Natural killer cell (primary cell): ENCODE data around the gene UIMC1. TPM values are rescaled to one million over a fixed set of nuclear protein-coding genes. Genes with fewer than 3 reads are reported as not detected.

Source experiments
- ATAC-seq, 3 donors: fragments of 150-1000 bp in 2 of 3; fragments of 200-7000 bp in 1 of 3; cut with Tn5 transposase; 1 replicate in 1 of 3; 2 replicates in 2 of 3; pipeline ENCODE4 v1.10.0; 2021; ENCODE audit warnings: mild to moderate bottlenecking in 2 of 3, moderate library complexity in 2 of 3
- DNase-seq, 2 donors: peaks; one replicate each; pipeline versions ENCODE4 v3.0.0 to v3.0.0-alpha.2; 2013 to 2021; ENCODE audit warnings: mixed read lengths in 1 of 2
- H3K27ac ChIP-seq: one replicate; pipeline ENCODE4 v1.5.1; 2013; ENCODE audit warnings: mild to moderate bottlenecking, low read length
- H3K27me3 ChIP-seq: one replicate; pipeline ENCODE4 v1.6.1; 2013; ENCODE audit warnings: low read length; ENCODE audit not compliant: control insufficient read depth, insufficient read depth
- H3K36me3 ChIP-seq: one replicate; pipeline ENCODE4 v1.6.1; 2013; ENCODE audit warnings: low read length; ENCODE audit not compliant: control insufficient read depth, insufficient read depth
- H3K4me1 ChIP-seq: one replicate; pipeline ENCODE4 v1.6.1; 2013; ENCODE audit warnings: low read length; ENCODE audit not compliant: control insufficient read depth, insufficient read depth
- H3K4me3 ChIP-seq: one replicate; pipeline ENCODE4 v1.5.1; 2013; ENCODE audit warnings: low read length
- H3K9me3 ChIP-seq: one replicate; pipeline ENCODE4 v1.6.1; 2013; ENCODE audit warnings: low read length; ENCODE audit not compliant: control insufficient read depth, insufficient read depth
- H3K27ac Mint-ChIP-seq, 2 donors: one replicate each; pipeline ENCODE4 v1.8.0; 2022; ENCODE audit warnings: mild to moderate bottlenecking in 2 of 2, mixed read lengths in 2 of 2, moderate library complexity in 1 of 2
- H3K27me3 Mint-ChIP-seq, 2 donors: one replicate each; pipeline ENCODE4 v1.8.0; 2022; ENCODE audit warnings: low read depth in 2 of 2, mixed read lengths in 2 of 2
- H3K36me3 Mint-ChIP-seq: one replicate; pipeline ENCODE4 v1.8.0; 2022; ENCODE audit warnings: mixed read lengths
- H3K4me1 Mint-ChIP-seq, 2 donors: one replicate each; pipeline ENCODE4 v1.8.0; 2022; ENCODE audit warnings: mixed read lengths in 2 of 2
- H3K4me3 Mint-ChIP-seq: one replicate; pipeline ENCODE4 v1.8.0; 2022; ENCODE audit warnings: mild to moderate bottlenecking, moderate library complexity, mixed read lengths
- H3K9me3 Mint-ChIP-seq, 2 donors: one replicate each; pipeline ENCODE4 v1.8.0; 2022; ENCODE audit warnings: mixed read lengths in 2 of 2
- WGBS: methylation state at CpG from one replicate; pipeline ENCODE4 v1.1.7; 2013; ENCODE audit warnings: missing lambda C conversion rate; ENCODE audit not compliant: insufficient coverage; 5-methylcytosine and 5-hydroxymethylcytosine counted together
- intact Hi-C: fragments of 100-400 bp; cut with micrococcal nuclease; formaldehyde crosslinking; loops from one replicate; pipeline ENCODE4 v1.14.2; 2022
- total RNA-seq, 4 donors: library from RNA; stranded (reverse); fragments of 120-200 nt in 1 of 4; gene quantifications; one replicate each; pipeline versions ENCODE4 v1.2.3 to v1.2.4, GENCODE V29; 2013 to 2022
- TF ChIP-seq, protein P1 (sequence below): fragments of 200-600 bp; IDR thresholded peaks from one replicate; pipeline ENCODE4 v1.8.0; 2022; ENCODE audit warnings: antibody characterized with exemption

UIMC1 gene
- total RNA-seq, 3 donors from 2014 or later (not counting 1 experiment from before 2014, with no cell fraction given) = 55.1 to 75.7 (median 57.3) TPM

DNA sequence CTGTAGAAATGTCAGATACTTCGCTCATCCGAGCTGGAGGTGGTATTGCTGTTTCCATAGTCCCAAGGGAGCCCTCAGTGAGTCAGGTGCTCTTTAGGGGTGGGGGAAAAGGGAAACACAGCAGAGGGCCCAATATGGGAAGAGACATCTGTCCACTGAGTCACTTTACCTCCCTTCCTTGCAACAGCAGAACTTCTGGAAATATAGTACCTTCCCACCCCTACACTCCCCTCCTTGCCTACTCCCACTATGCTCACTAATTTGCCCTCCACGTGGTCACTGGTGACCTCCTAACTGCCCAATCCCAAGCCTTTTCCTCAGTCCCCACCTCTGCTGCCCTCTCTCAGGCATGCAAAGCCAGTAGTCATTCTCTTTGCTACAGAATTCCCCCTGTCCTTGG is 109.3 kb downstream of the UIMC1 start:
- H3K27me3 Mint-ChIP-seq = peaks cover 4 to 13% of the 10 kb centered on the region in 2 donors
- no peak overlapping the region for H3K27ac Mint-ChIP-seq
- H3K4me3 Mint-ChIP-seq = no peak overlapping the region
- Histone ChIP-seq H3K4me1 (peaks cover 24% of the 10 kb centered on the region), H3K27me3 (no peaks in the 10 kb centered on the region), H3K27ac (no peak overlapping the region), H3K4me3 (no peak overlapping the region), H3K9me3 (no peaks in the 10 kb centered on the region), H3K36me3 (no peaks in the 10 kb centered on the region)
- 67% methylated on average over 3 of the region's 3 CpGs for WGBS
- H3K4me1 Mint-ChIP-seq = peaks cover 14 to 19% of the 10 kb centered on the region in 2 donors
- TF ChIP-seq, protein P1, sequence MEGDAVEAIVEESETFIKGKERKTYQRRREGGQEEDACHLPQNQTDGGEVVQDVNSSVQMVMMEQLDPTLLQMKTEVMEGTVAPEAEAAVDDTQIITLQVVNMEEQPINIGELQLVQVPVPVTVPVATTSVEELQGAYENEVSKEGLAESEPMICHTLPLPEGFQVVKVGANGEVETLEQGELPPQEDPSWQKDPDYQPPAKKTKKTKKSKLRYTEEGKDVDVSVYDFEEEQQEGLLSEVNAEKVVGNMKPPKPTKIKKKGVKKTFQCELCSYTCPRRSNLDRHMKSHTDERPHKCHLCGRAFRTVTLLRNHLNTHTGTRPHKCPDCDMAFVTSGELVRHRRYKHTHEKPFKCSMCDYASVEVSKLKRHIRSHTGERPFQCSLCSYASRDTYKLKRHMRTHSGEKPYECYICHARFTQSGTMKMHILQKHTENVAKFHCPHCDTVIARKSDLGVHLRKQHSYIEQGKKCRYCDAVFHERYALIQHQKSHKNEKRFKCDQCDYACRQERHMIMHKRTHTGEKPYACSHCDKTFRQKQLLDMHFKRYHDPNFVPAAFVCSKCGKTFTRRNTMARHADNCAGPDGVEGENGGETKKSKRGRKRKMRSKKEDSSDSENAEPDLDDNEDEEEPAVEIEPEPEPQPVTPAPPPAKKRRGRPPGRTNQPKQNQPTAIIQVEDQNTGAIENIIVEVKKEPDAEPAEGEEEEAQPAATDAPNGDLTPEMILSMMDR = no peak
- ATAC-seq (no peak), DNase-seq (no peak)
- no peaks in the 10 kb centered on the region for H3K9me3 Mint-ChIP-seq
- intact Hi-C loops = no loop called here
- no peaks in the 10 kb centered on the region for H3K36me3 Mint-ChIP-seq

DNA sequence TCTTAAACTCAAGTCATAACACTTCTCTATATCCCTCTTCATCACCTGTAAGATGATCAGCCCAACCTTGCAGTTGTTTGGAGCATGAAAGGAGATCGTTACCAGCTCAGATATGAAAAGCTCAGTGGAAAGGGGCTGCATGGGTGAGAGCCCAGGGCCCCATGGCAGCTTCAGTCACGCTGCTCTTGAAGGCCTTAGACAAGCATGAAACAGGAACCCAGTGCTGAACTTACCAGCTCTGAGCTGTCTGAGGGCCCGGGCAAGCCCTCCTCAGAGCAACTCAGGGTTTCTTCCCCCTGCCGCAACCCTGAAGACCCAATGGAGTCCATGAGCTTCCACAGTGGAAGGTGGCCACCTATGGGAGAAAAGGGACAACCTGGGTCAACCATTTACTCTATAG is 110.7 kb downstream of the UIMC1 start:
- Mint-ChIP-seq H3K27ac (no peak overlapping the region), H3K4me1 (peaks cover 14 to 15% of the 10 kb centered on the region in 2 donors), H3K27me3 (peaks cover 8 to 23% of the 10 kb centered on the region in 2 donors), H3K36me3 (no peaks in the 10 kb centered on the region), H3K4me3 (no peak overlapping the region), H3K9me3 (no peaks in the 10 kb centered on the region)
- TF ChIP-seq, protein P1 = no peak
- H3K27me3 ChIP-seq = no peaks in the 10 kb centered on the region
- H3K9me3 ChIP-seq = no peaks in the 10 kb centered on the region
- intact Hi-C loops = no loop called here
- peaks cover 24% of the 10 kb centered on the region for H3K4me1 ChIP-seq
- 74% methylated on average over 4 of the region's 4 CpGs for WGBS
- DNase-seq (no peak), ATAC-seq (no peak)
- no peaks in the 10 kb centered on the region for H3K36me3 ChIP-seq
- no peak overlapping the region for H3K4me3 ChIP-seq
- no peak overlapping the region for H3K27ac ChIP-seq

- no peak for DNase-seq
- 91% methylated on average over 6 of the region's 6 CpGs for WGBS
- intact Hi-C loops = no loop called here
Observed at GRCh38 chr5:176894298-176894697, 112.3 kb downstream of the UIMC1 start.

More at GRCh38 chr5:176894298-176894697, 112.3 kb downstream of the UIMC1 start:
- no peaks in the 10 kb centered on the region for H3K36me3 ChIP-seq
- Mint-ChIP-seq H3K4me3 (no peak overlapping the region), H3K27me3 (peaks cover 8 to 23% of the 10 kb centered on the region in 2 donors), H3K4me1 (peaks cover 8 to 9% of the 10 kb centered on the region in 2 donors), H3K9me3 (no peaks in the 10 kb centered on the region), H3K36me3 (no peaks in the 10 kb centered on the region), H3K27ac (no peak overlapping the region)
- H3K4me1 ChIP-seq = peaks cover 11% of the 10 kb centered on the region
- TF ChIP-seq, protein P1 = no peak
- H3K27me3 ChIP-seq = no peaks in the 10 kb centered on the region
- no peak overlapping the region for H3K4me3 ChIP-seq
- H3K9me3 ChIP-seq = no peaks in the 10 kb centered on the region
- H3K27ac ChIP-seq = no peak overlapping the region
- ATAC-seq = no peak
